GM12864 (cell line): ENCODE results near the gene PDCD2L.
"Not testable (repeated sequence)": the region's sequence is repeated elsewhere in the genome, so short reads cannot be mapped to it uniquely, and the experiment has no call there.

Experiments used
- DNase-seq: peaks from one replicate; pipeline ENCODE4 v3.0.0-alpha.2; 2011; ENCODE audit warnings: low read depth
- H3K4me3 ChIP-seq: 2 replicates; pipeline ENCODE4 v1.5.1; 2011; ENCODE audit warnings: mild to moderate bottlenecking, low read depth, low read length, control low read depth
- CTCF ChIP-seq: IDR thresholded peaks from 2 replicates; pipeline ENCODE4 v1.5.1; 2011; ENCODE audit warnings: low read depth, mild to moderate bottlenecking, moderate library complexity, low read length, control low read depth, inconsistent platforms; ENCODE audit errors: missing control alignments

Gene PDCD2L

GRCh38 chr19:34431681-34432402 is 27.6 kb downstream of the PDCD2L start:
- no peak overlapping the region for H3K4me3 ChIP-seq
- DNase-seq, result no peak
- TF ChIP-seq CTCF, result no peak

- no peak for DNase-seq
- H3K4me3 ChIP-seq, result no peak overlapping the region
- TF ChIP-seq CTCF, result no peak
Observed at GRCh38 chr19:34432797-34433196, 28.6 kb downstream of the PDCD2L start.

GRCh38 chr19:34436716-34437115 is 32.5 kb downstream of the PDCD2L start:
- no peak for DNase-seq
- H3K4me3 ChIP-seq, result no peak overlapping the region
- no peak for TF ChIP-seq CTCF

GRCh38 chr19:34448191-34448590 is 44.0 kb downstream of the PDCD2L start:
- DNase-seq, result no peak
- TF ChIP-seq CTCF, result no peak
- H3K4me3 ChIP-seq, result no peak overlapping the region

- no peak for DNase-seq
- TF ChIP-seq CTCF, result no peak
- H3K4me3 ChIP-seq, result no peak overlapping the region
Observed at GRCh38 chr19:34452723-34453122, 48.5 kb downstream of the PDCD2L start.

GRCh38 chr19:34454091-34454490 is 49.9 kb downstream of the PDCD2L start:
- no peak overlapping the region for H3K4me3 ChIP-seq
- no peak for TF ChIP-seq CTCF
- DNase-seq, result no peak

- TF ChIP-seq CTCF, result no peak
- DNase-seq, result no peak
- no peak overlapping the region for H3K4me3 ChIP-seq
Observed at GRCh38 chr19:34454685-34455084, 50.5 kb downstream of the PDCD2L start.

GRCh38 chr19:34455783-34456480 is 51.7 kb downstream of the PDCD2L start:
- DNase-seq, H3K4me3 ChIP-seq: not testable (repeated sequence)
